ENCODE results near the gene EPS8.
"Not testable (repeated sequence)": the region's sequence is repeated elsewhere in the genome, so short reads cannot be mapped to it uniquely, and the experiment has no call there.

Gene EPS8

DNA sequence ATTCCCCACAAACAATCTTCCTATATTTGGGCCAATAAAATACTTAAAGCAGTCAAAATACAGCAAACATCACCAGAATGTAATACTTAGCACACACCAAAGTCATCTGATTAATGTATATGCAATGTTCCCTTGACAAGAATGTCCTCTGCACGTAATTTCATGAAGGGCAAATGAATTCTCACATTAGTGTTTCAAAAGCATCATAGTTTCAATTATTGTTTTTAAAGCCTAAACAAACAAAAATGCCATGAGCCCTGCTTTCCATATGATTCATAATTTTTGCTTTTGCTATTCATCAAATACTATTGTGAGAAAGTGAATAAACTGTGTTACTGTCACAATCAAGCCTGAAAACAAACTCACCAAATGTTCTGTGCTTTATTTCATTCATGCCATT lies 156.0 kb downstream of the EPS8 start:
- no peak for DNase-seq

DNA sequence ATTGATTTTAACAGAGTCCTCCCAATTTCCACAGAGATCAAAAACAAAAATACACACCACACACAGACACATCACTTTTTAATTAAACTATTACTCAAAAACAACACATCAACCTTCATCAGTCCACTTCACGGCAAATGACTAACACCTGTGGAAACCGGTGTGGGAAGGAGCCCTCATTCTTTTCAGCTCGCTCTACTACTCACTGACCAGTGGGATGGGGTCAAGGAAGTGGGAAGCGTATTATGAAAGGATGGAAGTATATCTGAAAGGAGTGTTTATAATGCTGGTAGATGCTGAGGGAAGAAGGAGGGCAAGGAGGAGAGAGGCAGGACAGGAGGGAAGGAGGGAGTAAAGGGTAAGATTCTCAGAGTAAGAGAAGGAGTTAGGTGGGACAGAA lies 156.5 kb downstream of the EPS8 start:
- DNase-seq: no peak

DNA sequence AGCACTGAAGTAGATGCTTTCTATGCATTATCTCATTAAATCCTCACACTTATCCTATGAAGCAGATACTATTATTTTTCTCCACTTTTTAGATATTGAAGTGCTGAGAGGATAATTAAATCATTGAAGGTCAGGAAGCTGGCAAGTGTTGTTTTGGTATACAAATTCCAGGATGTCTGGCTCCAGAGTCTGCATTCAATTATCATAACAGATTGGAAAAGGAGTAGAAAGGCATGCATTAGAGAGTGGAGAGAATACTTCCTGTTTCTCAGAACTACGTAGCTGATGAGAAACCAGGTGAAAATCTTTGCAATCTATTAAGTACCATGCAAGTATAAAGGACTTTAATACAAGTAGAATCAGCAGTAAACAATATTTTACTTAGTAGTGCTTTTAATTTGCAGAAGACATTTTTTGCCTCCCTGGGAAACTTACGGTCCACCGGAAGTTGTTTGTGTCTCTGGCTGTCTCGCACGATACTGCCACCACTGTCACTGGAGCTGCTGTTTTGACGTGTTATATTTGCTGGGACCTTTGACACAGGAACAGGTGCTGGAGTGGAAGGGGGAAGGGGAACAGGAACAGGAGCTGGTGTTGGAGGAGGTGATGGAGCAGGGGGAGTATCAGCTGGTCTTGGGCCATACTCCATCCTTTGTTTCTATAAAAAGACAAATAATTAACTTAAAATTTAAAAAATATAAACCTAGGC lies 158.0 kb downstream of the EPS8 start:
- DNase-seq: no peak

DNA sequence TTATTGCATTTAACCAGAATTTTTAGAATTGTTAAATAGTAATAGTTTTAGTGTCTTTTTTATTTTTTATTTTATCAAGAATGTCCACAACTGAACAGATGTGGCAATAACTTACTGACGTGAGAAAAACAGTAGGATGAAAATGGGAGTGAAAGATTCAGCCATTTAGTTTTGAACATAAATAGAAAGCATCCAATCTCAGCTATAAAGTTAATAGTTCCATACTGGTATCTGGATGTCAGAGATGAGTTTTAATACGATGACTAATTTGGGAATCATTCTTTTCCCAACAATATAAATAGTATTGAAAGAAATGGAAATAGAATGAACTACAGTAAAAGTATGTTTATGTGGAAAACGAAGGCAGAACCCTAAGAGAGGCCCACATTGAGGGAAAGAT lies 159.4 kb downstream of the EPS8 start:
- DNase-seq: no peak

DNA sequence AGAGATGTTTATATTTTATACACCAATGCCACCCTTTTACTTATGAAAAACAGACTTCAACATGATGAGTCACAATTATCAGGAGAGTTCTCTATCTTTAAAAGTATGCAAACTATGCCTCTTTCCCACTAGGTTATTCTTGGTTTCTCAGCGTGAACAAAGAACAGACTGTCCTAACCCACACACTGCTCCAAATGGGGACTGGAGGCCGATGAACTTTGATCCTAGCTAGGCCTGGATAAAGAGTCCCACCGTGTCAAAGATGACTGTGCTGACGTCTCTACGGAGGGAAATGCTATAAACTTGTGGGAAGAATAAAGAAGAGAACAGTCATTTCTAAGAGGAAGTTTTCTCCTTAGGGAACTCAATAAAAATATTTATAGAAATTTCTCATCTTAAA lies 160.1 kb downstream of the EPS8 start:
- DNase-seq: no peak

DNA sequence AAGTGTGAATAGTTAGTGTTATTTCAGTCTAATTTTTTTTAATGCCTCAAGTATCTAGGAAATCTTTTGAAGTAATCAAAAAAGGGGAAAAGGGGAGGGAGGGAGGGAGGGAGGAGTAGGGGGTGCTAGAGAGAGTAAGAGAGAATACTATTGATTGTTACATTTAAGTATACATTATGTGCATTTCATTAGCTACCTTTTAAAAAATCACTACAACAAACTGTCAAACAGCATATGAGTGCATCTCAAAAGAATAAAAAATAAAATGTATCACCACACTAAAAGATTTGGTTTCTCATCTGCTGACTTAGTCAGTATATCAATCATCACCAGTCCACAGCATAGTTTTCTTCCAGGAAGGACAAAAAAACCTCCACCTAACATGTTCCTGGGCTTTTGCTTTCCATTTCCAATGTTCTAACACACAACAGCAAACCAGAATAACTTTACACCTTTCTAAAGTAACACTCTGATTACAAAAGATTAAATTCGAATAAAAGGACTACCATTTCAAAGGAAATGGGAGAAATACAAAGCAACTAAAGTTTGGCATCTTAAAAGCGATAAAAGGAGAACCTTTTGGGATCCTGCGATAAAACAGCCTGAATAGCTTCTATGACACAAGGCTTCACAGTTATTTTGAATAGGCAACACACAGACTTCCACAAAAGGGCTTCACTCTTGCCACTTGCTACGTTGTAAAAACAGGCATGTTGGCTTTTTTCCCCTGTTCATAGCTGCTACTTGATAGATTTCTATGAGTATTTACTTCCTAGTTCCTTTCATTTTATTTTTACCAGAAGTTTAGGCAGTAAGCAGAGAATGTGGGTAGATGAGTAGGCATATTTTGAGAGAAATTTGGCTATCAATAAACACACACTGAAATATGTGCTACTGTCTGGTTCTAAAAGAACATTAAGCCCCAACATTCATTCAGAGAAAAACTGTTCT lies 160.9 kb downstream of the EPS8 start:
- no peak for DNase-seq

DNA sequence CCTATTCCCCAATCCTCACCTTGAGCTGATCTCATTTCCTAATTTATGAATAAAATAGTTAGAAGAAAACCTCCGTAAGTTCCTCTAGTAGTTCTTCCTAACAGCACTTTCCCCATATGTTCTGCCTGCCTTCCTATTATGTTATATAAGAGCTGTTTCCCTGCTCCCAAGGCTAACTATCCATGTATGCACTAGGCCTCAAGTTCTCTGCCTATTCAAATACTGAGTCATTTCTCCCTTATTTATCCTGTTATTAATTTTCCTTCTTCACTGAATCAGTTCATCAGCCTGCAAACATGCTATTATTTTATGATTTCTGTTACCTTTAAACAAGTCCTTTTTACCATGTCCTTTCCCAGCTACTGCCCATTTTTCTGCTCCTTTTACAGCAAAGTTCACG lies 164.1 kb downstream of the EPS8 start:
- DNase-seq: no peak

DNA sequence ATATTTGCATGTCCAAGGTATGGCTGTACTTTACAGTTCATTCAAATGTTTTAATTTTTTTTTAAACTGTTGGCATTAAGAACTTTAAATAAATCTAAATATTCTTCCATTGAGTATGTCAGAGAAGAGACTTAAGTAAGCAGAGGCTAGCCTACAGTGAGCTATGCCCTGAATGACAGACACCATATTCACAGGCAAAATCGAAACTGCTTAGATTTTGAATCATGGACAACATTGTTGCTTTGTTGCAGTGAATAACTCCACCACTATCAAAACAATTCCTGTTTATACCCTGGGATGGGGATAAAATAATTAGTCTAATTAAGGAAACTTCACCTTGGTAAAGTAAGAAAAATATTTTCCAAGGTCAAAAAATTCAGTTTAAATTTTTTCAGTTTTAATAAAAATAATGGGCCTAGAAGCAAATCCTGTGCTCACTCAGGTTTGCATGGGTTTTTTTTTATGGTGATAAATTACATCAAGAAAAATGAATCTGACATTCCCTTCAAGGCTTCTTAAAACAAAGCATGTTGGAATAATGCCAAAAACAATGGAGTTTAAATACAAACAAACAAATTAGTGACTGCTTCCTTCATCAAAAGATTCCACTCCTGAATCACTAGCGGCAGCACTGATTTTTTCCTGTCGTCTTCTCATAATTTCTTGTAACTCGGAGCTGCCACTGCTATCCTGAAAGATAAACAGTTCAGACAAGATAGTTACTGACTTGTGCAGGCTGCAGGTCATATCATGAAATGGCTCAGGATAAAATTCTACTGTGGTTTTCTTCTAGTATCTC lies 168.2 kb downstream of the EPS8 start:
- DNase-seq: no peak

DNA sequence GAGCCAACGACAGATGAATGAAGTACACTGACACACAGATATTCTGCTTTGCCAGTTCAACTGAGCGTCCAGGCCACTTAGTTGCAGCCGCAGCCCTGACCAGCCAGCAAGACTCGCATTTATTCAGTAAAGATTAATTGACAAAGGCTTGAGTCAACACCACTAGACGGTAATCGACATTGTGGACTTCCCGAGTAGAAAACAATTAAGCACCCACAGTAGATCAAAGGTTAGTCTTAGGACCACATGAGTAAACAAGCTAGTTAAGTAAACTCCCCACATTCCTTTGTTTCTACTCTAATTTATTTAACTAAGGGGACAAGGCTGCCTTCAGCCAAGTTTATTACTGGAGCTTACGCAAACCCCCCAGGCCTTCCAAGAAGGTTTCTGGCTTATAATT lies 172.7 kb downstream of the EPS8 start:
- DNase-seq: not testable (repeated sequence)

DNA sequence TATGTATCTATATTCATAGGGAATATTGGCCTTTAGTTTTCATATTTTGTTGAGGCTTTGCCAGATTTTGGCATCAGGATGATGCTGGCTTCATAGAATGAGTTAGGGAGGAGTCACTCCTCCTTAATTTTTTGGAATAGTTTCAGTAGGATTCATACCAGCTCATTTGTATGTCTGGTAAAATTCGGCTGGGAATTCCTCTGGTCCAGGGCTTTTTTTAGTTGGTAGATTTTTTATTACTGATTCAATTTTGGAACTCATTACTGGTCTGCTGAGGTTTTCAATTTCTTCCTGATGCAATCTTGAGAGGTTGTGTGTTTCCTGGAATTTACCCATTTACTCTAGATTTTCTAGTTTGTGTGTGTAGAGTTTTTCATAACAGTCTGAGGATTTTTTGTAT lies 175.2 kb downstream of the EPS8 start:
- no peak for DNase-seq

DNA sequence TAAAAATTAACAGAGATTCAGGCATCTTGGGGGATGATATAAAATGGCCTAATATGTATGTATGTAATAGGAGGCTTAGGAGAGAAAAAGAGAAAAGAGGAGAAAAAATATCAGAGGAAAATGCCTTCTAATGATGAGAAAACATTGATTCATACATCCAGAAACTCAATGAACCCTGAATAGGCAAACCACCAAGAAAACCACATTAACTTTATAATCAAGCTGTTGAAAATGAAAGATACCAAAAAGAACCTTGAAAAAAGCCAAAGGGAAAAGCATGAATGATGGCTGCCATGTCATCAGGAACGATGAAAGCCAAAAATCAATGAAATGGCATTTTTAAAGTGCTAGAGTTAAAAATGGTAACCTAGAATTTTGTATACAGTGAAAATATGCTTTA lies 180.2 kb downstream of the EPS8 start:
- no peak for DNase-seq

DNA sequence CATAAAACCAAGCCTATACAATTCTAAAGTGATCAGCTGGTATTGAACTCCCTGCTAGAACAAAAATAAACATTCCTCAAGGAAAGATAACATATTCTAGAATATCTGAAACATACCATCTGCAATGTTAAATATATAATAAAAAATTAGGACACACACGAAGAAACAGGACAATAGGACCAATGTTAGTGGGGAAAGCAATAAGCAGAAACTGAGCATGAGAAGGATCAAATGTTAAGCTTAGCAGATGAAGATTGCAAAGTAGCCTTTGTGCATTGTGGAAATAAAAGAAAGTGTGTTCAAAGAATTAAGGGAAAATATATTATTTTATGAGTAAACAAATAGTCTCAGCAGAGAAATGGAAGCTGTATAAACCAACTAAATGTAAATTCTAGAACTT lies 180.8 kb downstream of the EPS8 start:
- no peak for DNase-seq

DNA sequence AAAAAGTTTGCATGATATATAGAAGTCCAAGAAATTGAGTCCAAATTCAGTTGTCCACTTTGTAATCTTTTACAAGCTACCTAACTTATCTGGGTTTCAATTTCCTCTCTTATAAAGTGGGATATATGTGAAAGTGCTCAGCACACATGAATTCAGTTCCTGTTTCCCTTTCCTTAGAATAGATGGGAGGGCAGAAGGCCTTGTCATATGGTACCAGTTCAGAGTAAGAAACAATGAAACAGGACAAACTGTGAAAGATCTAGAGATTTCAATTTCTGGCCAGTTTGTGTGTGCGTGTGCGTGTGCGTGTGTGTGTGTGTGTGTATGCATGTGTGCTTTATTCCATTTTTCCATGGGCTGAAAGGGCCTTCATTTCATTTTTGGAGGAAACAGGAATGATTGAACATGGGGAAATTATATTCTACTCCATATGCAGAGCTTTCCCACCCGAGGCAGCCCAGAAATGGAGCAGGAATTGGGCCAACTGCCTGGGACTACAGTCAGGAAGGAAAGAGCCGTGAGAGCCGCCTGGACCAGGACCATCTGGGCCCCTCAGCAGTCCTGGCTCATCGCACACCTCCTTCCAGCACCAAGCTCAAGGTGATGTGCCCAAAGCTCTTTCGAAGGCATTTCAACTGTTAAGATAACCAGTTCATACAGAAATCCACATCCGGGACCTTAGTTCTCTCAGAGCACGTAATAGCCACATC lies 183.2 kb downstream of the EPS8 start:
- no peak for DNase-seq

DNA sequence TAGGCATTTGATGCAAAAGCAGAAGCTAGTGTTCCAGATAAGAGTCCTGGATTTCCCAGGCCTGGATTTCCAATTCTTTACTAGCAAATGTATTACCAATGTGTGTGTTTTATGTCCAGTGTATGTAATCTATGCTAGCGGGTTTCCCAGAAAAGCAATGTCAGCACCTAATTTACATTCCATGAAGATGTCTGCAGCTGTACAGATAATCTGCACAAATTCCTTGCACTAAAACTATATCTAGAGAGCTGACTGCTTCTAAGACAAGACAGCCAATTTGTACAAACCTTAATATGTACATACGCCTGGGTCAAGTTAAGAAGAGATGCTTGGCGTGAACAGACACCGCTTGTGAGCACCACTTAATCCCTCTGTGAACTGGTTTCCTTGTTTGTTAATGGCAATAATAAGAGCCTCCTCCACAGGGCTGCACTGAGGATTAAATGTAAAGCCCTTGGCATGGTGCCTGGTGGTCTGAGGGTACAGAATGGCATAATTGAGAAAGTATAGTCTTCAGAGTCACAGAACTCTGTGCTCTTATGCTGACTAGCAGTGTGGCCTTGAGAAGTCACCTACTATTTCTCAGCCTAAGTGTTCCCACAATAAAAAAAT lies 185.6 kb downstream of the EPS8 start:
- peak; percentile 57 for DNase-seq

DNA sequence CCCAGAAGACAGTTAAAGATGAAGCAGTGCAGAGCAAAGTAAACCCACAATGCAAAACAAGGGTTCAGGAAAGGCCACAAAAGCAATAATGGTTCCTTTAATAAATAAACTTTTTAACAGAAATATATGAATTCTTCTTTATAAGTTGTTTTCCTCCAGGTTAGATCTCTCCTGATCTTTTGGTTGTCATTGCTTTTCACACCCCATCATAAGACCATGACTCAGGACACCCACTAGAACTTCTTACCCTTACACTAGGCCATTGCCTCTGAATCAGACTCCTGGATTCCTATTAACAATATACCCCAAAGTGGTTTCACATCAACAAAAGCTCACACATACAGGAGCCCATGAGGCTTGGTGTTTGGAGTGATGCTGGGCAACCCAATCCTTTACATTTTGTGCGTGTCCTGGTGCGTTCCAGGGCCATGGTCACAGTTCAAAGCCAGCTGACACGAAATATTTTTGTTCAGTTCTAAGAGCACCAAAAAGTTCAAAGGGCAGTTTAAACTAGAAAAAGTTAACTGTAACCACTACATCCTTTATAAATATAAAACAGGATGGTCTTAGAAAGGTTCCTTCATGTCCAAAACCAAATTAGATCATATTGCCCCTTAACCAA lies 187.0 kb downstream of the EPS8 start:
- no peak for DNase-seq

DNA sequence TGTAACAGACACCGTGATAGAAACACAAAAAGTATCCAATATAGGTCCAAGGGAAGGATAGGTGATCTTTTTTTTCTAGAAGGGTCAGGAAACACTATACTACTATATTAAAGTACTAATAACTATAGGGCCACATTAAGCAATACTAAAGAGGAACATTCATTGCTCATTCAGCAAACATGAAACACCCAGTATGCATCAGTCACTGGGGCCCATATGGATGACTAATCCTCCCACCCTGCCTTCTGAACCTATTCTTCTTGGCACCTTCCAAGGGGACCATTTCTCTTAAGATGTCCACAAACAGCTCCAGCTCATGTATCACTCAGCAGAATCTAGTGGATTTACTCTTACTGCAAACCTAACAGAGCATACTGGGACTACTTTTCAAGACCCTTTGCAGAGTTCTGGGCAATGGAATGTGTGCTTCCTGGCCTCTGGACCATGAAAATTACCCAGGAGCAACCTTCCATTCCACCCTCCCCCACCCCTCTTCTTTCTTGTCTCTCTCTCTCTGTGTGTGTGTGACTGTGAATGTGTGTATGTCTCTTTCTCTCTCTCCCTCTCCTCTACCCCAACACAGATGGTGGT lies 187.9 kb downstream of the EPS8 start:
- DNase-seq: no peak

DNA sequence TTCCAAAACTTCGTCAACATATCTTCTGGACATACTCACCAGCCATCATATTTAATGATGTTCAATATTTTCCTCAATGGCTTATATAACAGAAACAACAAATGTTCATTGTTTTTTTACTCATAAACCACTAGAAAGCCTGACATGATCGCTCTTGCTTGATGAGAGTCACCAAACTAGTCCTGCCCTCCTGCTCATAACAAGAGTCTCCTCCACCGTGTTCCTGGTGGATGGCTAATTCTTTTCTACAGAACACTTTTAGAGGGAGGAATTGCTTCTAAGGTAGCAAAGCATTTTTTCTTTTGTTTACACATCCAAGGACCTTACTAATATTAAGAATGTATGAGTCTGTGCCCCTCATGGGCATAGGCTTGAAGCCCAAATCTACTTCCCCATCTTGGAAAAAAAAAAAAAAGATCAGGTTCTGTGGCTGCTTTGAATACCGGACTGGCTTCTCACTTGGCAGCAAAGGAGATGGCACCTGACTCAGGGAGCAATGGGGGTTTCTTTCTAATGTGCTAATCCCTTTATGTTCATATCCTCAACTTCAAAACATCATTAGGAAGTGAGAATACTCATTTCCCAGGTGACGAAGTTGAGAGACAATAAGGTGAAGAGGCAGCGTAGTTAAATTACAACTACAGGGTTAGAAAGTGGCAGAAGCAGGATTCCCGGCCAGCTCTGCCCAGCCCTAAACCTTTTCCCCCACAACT lies 188.8 kb downstream of the EPS8 start:
- DNase-seq: no peak

DNA sequence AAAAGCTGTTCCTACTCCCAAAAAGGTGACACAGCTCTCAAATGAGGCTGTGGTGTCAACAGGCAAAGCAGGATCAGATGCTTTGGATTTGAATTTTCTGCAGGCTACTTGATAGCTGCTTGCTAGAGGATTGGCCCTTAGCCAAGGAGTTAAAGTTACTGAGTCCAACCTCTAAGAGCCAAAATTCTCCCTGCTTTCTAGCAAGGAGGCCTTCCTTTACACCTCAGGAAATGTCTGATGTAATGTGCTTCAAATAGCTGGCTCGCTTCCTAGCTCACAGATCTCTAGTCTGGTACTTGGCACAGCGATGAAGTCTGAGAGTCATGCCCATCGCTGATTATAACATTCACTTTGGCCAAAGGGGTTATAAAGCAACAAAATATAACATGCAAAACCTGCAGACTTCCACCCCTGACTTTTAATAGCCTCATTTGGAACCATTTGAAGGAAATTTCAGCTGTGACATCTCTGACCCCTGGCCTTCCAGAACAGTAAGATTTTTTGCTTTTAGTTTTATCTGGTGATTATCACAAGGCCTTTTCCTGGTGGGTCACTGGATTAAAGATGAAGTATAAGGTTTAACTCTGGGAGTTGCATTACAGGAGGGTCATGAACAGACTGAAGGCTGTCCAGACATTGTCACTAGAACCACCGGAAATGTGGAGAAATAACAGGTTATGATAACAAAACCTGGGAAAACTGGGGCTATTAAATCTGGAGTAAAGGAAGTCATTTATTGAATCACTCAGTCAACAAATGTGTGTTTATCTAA lies 189.7 kb downstream of the EPS8 start:
- DNase-seq: peak; percentile 7

DNA sequence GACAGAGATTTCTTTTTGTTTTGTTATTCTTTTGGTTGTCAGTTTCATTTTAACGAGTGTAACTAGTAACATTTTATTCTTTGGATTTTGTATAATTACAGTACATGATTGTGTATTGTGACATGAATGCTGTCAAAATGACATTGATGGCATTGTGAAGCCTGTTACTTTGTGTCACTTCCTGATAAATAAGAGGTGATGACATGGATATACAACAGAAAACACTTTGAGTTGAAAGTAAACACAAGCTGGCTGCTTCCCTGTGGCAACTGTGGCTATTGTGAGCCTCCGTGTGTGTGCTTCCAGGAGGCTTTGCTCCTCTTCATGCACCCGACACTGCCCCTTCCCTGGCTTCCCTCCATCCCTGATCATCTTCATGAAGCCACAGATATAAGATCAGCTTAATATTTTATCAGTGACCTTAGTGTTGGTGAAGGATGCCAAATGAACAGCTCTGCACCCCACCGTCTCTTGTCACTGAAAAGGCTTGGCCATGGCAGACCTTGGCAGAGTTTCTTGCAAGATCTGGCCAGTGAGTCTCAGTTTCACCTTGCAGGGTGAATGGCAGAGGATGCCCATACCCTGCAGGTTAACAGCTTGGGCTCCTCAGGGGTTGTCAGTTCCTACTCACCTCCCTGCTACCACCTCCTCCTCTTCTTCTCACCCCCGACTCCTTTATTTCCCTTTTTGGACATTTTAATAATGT lies 191.9 kb downstream of the EPS8 start:
- peak; percentile 17 for DNase-seq
